ENCODE results near the gene COMMD1.

The COMMD1 gene

GRCh38 chr2:62055724-62056336, 150.4 kb downstream of the COMMD1 start:
- no peaks in the 10 kb centered on the region for H3K4me1 ChIP-seq (ENCODE audit: control insufficient read depth, insufficient read depth, low read length)

DNA sequence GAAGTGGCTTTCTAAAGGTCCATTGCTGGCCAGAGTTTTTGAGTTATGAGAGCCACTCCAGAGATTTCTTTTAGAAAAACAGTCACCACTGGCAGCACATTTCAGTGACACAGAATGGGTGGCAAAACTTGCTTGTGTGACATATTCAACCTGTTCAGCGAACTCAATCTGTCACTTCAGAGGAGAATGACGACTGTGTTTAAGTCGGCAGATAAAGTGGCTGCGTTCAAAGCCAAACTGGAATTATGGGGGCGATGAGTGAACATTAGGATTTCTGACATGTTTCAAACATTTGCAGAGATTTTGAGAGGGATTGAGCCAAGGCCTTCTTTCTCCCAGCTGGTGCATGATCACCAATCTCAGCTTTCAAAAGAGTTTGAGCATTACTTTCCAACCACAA, 150.9 kb downstream of the COMMD1 start:
- no peaks in the 10 kb centered on the region for H3K27me3 ChIP-seq (ENCODE audit: control insufficient read depth, insufficient read depth, low read length)
- no peaks in the 10 kb centered on the region for H3K36me3 ChIP-seq (ENCODE audit: insufficient read depth, low read length)
- no peaks in the 10 kb centered on the region for H3K4me1 ChIP-seq (ENCODE audit: control insufficient read depth, insufficient read depth, low read length)
- no peaks in the 10 kb centered on the region for H3K9me3 ChIP-seq (replicated peaks; ENCODE audit: low read length)
- H3K9ac ChIP-seq (ENCODE audit: low read depth, low read length) = no peak overlapping the region
- no peak overlapping the region for H3K4me2 ChIP-seq (ENCODE audit: low read length)
- no peak overlapping the region for H3K4me3 ChIP-seq (ENCODE audit: low read length)

More at GRCh38 chr2:62055724-62056336, 150.4 kb downstream of the COMMD1 start:
- Histone ChIP-seq H3K36me3 (ENCODE audit: insufficient read depth, low read length) (no peaks in the 10 kb centered on the region), H3K9me3 (replicated peaks; ENCODE audit: low read length) (no peaks in the 10 kb centered on the region), H3K9ac (ENCODE audit: low read depth, low read length) (no peak overlapping the region), H3K27me3 (ENCODE audit: control insufficient read depth, insufficient read depth, low read length) (no peaks in the 10 kb centered on the region), H3K4me3 (ENCODE audit: low read length) (no peak overlapping the region), H3K4me2 (ENCODE audit: low read length) (no peak overlapping the region)

DNA sequence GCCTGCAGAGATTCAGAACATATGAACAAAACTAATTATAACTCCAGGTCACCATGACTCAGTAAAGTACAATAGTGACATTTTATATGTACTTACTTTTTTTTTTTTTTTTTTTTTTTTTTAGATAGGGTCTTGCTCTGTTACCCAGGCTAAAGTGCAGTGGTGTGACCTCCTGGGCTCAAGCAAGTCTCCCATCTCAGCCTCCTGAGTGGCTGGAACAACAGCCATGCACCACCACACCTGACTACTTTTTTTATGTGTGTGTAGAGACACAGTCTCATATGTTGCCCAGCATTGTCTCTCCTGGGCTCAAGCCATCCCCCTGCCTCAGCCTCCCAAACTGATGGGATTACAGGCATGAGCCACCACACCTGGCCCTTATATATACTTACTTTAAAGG, 159.8 kb downstream of the COMMD1 start:
- Histone ChIP-seq H3K9ac (ENCODE audit: low read depth, low read length) (no peak overlapping the region), H3K4me1 (ENCODE audit: control insufficient read depth, insufficient read depth, low read length) (no peaks in the 10 kb centered on the region), H3K4me3 (ENCODE audit: low read length) (no peak overlapping the region), H3K36me3 (ENCODE audit: insufficient read depth, low read length) (no peaks in the 10 kb centered on the region), H3K9me3 (replicated peaks; ENCODE audit: low read length) (no peaks in the 10 kb centered on the region), H3K27me3 (ENCODE audit: control insufficient read depth, insufficient read depth, low read length) (no peaks in the 10 kb centered on the region), H3K4me2 (ENCODE audit: low read length) (no peak overlapping the region)

- Histone ChIP-seq H3K4me3 (ENCODE audit: low read length) (no peak overlapping the region), H3K36me3 (ENCODE audit: insufficient read depth, low read length) (no peaks in the 10 kb centered on the region), H3K9ac (ENCODE audit: low read depth, low read length) (no peak overlapping the region), H3K27me3 (ENCODE audit: control insufficient read depth, insufficient read depth, low read length) (no peaks in the 10 kb centered on the region), H3K4me2 (ENCODE audit: low read length) (no peak overlapping the region), H3K4me1 (ENCODE audit: control insufficient read depth, insufficient read depth, low read length) (peaks cover 7% of the 10 kb centered on the region), H3K9me3 (replicated peaks; ENCODE audit: low read length) (no peaks in the 10 kb centered on the region)
Measured at GRCh38 chr2:62071126-62071598, 165.7 kb downstream of the COMMD1 start.

- H3K27me3 ChIP-seq (ENCODE audit: control insufficient read depth, insufficient read depth, low read length) = no peaks in the 10 kb centered on the region
- no peak overlapping the region for H3K4me3 ChIP-seq (ENCODE audit: low read length)
Measured at GRCh38 chr2:62071760-62072680, 166.5 kb downstream of the COMMD1 start.

DNA sequence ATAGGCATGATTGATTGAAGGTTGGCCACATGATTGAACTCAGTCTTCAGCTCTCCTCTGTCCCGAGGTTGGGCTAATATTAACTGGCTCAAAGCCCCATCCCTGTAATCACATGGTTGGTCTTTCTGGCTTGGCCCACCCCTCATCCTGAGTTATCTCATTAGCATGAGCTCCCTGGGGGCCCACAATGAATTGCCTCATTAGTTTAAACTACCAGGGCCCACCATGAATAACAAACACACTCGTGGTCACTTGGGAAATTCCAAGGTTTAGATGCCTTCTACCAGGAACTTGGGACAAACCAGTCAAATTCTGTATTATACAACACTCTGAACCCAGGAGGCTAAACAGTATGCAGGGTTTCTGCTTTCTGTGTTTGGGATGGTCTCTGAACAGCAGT, 168.8 kb downstream of the COMMD1 start:
- Histone ChIP-seq H3K36me3 (ENCODE audit: insufficient read depth, low read length) (no peaks in the 10 kb centered on the region), H3K4me1 (ENCODE audit: control insufficient read depth, insufficient read depth, low read length) (peaks cover 7% of the 10 kb centered on the region), H3K9ac (ENCODE audit: low read depth, low read length) (no peak overlapping the region), H3K4me2 (ENCODE audit: low read length) (no peak overlapping the region), H3K9me3 (replicated peaks; ENCODE audit: low read length) (no peaks in the 10 kb centered on the region), H3K4me3 (ENCODE audit: low read length) (no peak overlapping the region), H3K27me3 (ENCODE audit: control insufficient read depth, insufficient read depth, low read length) (no peaks in the 10 kb centered on the region)

More at GRCh38 chr2:62071760-62072680, 166.5 kb downstream of the COMMD1 start:
- H3K36me3 ChIP-seq (ENCODE audit: insufficient read depth, low read length) = no peaks in the 10 kb centered on the region
- H3K9me3 ChIP-seq (replicated peaks; ENCODE audit: low read length) = no peaks in the 10 kb centered on the region
- peaks cover 7% of the 10 kb centered on the region for H3K4me1 ChIP-seq (ENCODE audit: control insufficient read depth, insufficient read depth, low read length)
- no peak overlapping the region for H3K4me2 ChIP-seq (ENCODE audit: low read length)
- H3K9ac ChIP-seq (ENCODE audit: low read depth, low read length) = no peak overlapping the region

- no peak overlapping the region for H3K9ac ChIP-seq (ENCODE audit: low read depth, low read length)
- no peak overlapping the region for H3K4me3 ChIP-seq (ENCODE audit: low read length)
- H3K27me3 ChIP-seq (ENCODE audit: control insufficient read depth, insufficient read depth, low read length) = no peaks in the 10 kb centered on the region
- H3K9me3 ChIP-seq (replicated peaks; ENCODE audit: low read length) = no peaks in the 10 kb centered on the region
- no peak overlapping the region for H3K4me2 ChIP-seq (ENCODE audit: low read length)
- no peaks in the 10 kb centered on the region for H3K36me3 ChIP-seq (ENCODE audit: insufficient read depth, low read length)
- H3K4me1 ChIP-seq (ENCODE audit: control insufficient read depth, insufficient read depth, low read length) = peaks cover 3% of the 10 kb centered on the region
Measured at GRCh38 chr2:62076980-62077638, 171.6 kb downstream of the COMMD1 start.

- H3K4me2 ChIP-seq (ENCODE audit: low read length) = no peak overlapping the region
- H3K27me3 ChIP-seq (ENCODE audit: control insufficient read depth, insufficient read depth, low read length) = no peaks in the 10 kb centered on the region
- no peaks in the 10 kb centered on the region for H3K36me3 ChIP-seq (ENCODE audit: insufficient read depth, low read length)
- no peaks in the 10 kb centered on the region for H3K9me3 ChIP-seq (replicated peaks; ENCODE audit: low read length)
- H3K4me3 ChIP-seq (ENCODE audit: low read length) = no peak overlapping the region
- peaks cover 5% of the 10 kb centered on the region for H3K4me1 ChIP-seq (ENCODE audit: control insufficient read depth, insufficient read depth, low read length)
- H3K9ac ChIP-seq (ENCODE audit: low read depth, low read length) = no peak overlapping the region
Measured at GRCh38 chr2:62084801-62085200, 179.3 kb downstream of the COMMD1 start.

DNA sequence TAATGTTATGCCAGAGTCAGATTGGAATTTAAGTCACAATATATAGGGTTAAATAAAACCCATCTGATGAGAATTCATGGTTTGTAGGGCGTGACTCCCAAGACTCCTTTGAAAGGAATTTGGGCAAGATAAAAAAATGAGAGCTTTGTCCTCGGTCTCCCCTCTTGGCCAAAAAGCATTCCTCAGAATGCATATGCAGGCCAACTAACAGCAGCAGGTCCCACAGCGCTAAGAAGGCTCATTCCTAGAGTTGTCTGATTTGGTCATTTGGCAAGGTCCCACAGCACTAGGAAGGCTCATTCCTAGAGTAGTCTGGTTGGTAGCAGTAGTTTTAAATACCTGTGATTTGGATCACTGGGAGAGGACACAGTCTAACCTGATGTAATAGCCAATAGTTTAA, 184.2 kb downstream of the COMMD1 start:
- no peak overlapping the region for H3K4me2 ChIP-seq (ENCODE audit: low read length)
- H3K4me3 ChIP-seq (ENCODE audit: low read length) = no peak overlapping the region
- no peaks in the 10 kb centered on the region for H3K4me1 ChIP-seq (ENCODE audit: control insufficient read depth, insufficient read depth, low read length)
- H3K36me3 ChIP-seq (ENCODE audit: insufficient read depth, low read length) = no peaks in the 10 kb centered on the region
- H3K9ac ChIP-seq (ENCODE audit: low read depth, low read length) = no peak overlapping the region
- H3K9me3 ChIP-seq (replicated peaks; ENCODE audit: low read length) = no peaks in the 10 kb centered on the region
- no peaks in the 10 kb centered on the region for H3K27me3 ChIP-seq (ENCODE audit: control insufficient read depth, insufficient read depth, low read length)

- no peak overlapping the region for H3K9ac ChIP-seq (ENCODE audit: low read depth, low read length)
- no peaks in the 10 kb centered on the region for H3K27me3 ChIP-seq (ENCODE audit: control insufficient read depth, insufficient read depth, low read length)
- no peaks in the 10 kb centered on the region for H3K9me3 ChIP-seq (replicated peaks; ENCODE audit: low read length)
- H3K4me2 ChIP-seq (ENCODE audit: low read length) = no peak overlapping the region
- no peaks in the 10 kb centered on the region for H3K4me1 ChIP-seq (ENCODE audit: control insufficient read depth, insufficient read depth, low read length)
- H3K4me3 ChIP-seq (ENCODE audit: low read length) = no peak overlapping the region
- no peaks in the 10 kb centered on the region for H3K36me3 ChIP-seq (ENCODE audit: insufficient read depth, low read length)
Measured at GRCh38 chr2:62091471-62091870, 186.0 kb downstream of the COMMD1 start.

DNA sequence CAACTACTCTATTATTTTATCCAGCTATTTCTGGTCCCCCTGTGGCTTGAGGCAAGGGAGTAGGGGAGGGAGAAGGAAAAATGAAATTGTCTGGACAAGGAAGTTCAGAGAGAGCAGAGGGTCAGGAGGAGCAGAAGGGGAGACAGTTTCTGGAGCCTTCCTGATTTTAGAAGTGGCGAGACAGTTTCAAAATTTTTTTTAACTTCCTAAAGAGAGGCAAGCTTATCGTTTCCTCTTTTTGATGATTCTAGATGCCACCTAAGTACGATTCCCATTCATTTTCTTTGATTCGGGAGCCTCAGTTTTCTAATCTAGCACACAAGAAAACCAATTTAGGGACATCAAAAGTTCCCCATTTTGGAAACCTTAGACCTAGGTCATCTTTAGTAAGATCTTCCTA, 193.6 kb downstream of the COMMD1 start:
- Histone ChIP-seq H3K4me1 (ENCODE audit: control insufficient read depth, insufficient read depth, low read length) (no peaks in the 10 kb centered on the region), H3K4me3 (ENCODE audit: low read length) (no peak overlapping the region), H3K9ac (ENCODE audit: low read depth, low read length) (no peak overlapping the region), H3K36me3 (ENCODE audit: insufficient read depth, low read length) (no peaks in the 10 kb centered on the region), H3K27me3 (ENCODE audit: control insufficient read depth, insufficient read depth, low read length) (no peaks in the 10 kb centered on the region), H3K9me3 (replicated peaks; ENCODE audit: low read length) (no peaks in the 10 kb centered on the region), H3K4me2 (ENCODE audit: low read length) (no peak overlapping the region)
